KOPT-K1 (cell line): Measurements from ENCODE around the gene TBC1D19.
"Not testable (repeated sequence)": the region's sequence is repeated elsewhere in the genome, so short reads cannot be mapped to it uniquely, and the experiment has no call there.

Experiments
- H3K27ac ChIP-seq: fragments of 200-600 bp; sonication (generic); 2 replicates; pipeline ENCODE4 v1.5.1; 2016; ENCODE audit warnings: antibody characterized with exemption, mild to moderate bottlenecking, low read depth, low read length; ENCODE audit not compliant: poor library complexity, severe bottlenecking
- H3K36me3 ChIP-seq: fragments of 200-600 bp; sonication (generic); 2 replicates; pipeline ENCODE4 v1.5.1; 2017; ENCODE audit warnings: antibody characterized with exemption, mild to moderate bottlenecking, low read length, moderate library complexity; ENCODE audit not compliant: insufficient read depth
- H3K9me3 ChIP-seq: fragments of 200-600 bp; sonication (generic); 2 replicates; pipeline ENCODE4 v1.5.1; 2017; ENCODE audit warnings: antibody characterized with exemption, low read length, mild to moderate bottlenecking; ENCODE audit not compliant: insufficient read depth, poor library complexity, severe bottlenecking

TBC1D19 gene

GRCh38 chr4:26621366-26621765, 37.5 kb downstream of the TBC1D19 start:
- H3K27ac ChIP-seq: no peak overlapping the region
- no peaks in the 10 kb centered on the region for H3K36me3 ChIP-seq

GRCh38 chr4:26622913-26623312, 39.0 kb downstream of the TBC1D19 start:
- no peaks in the 10 kb centered on the region for H3K9me3 ChIP-seq
- H3K27ac ChIP-seq: no peak overlapping the region
- no peaks in the 10 kb centered on the region for H3K36me3 ChIP-seq

More at GRCh38 chr4:26621366-26621765, 37.5 kb downstream of the TBC1D19 start:
- no peaks in the 10 kb centered on the region for H3K9me3 ChIP-seq

GRCh38 chr4:26626658-26627057, 42.8 kb downstream of the TBC1D19 start:
- not testable (repeated sequence) for H3K9me3 ChIP-seq, H3K27ac ChIP-seq

GRCh38 chr4:26632916-26633315, 49.0 kb downstream of the TBC1D19 start:
- no peak overlapping the region for H3K27ac ChIP-seq
- no peaks in the 10 kb centered on the region for H3K36me3 ChIP-seq
- no peaks in the 10 kb centered on the region for H3K9me3 ChIP-seq

More at GRCh38 chr4:26626658-26627057, 42.8 kb downstream of the TBC1D19 start:
- not testable (repeated sequence) for H3K36me3 ChIP-seq

GRCh38 chr4:26634237-26634636, 50.4 kb downstream of the TBC1D19 start:
- no peaks in the 10 kb centered on the region; the same call in 1 of the 2 replicates for H3K36me3 ChIP-seq
- no peak overlapping the region for H3K27ac ChIP-seq
- no peaks in the 10 kb centered on the region for H3K9me3 ChIP-seq

GRCh38 chr4:26636458-26636857, 52.6 kb downstream of the TBC1D19 start:
- Histone ChIP-seq H3K27ac (no peak overlapping the region), H3K36me3 (peaks cover 6% of the 10 kb centered on the region), H3K9me3 (no peaks in the 10 kb centered on the region)

- H3K36me3 ChIP-seq, H3K9me3 ChIP-seq, H3K27ac ChIP-seq: not testable (repeated sequence)
Measured at GRCh38 chr4:26640639-26641038, 56.8 kb downstream of the TBC1D19 start.

GRCh38 chr4:26647523-26648224, 63.8 kb downstream of the TBC1D19 start:
- Histone ChIP-seq H3K36me3 (no peaks in the 10 kb centered on the region), H3K27ac (no peak overlapping the region), H3K9me3 (no peaks in the 10 kb centered on the region)

- H3K27ac ChIP-seq: no peak overlapping the region
- no peaks in the 10 kb centered on the region for H3K36me3 ChIP-seq
- H3K9me3 ChIP-seq: no peaks in the 10 kb centered on the region
Measured at GRCh38 chr4:26648260-26648659, 64.4 kb downstream of the TBC1D19 start.

- no peak overlapping the region for H3K27ac ChIP-seq
- no peaks in the 10 kb centered on the region for H3K36me3 ChIP-seq
- peaks cover 5% of the 10 kb centered on the region for H3K9me3 ChIP-seq
Measured at GRCh38 chr4:26660261-26660660, 76.4 kb downstream of the TBC1D19 start.

GRCh38 chr4:26663888-26664287, 80.0 kb downstream of the TBC1D19 start:
- no peaks in the 10 kb centered on the region for H3K36me3 ChIP-seq
- no peak overlapping the region for H3K27ac ChIP-seq
- no peaks in the 10 kb centered on the region for H3K9me3 ChIP-seq

- H3K9me3 ChIP-seq: no peaks in the 10 kb centered on the region
- no peaks in the 10 kb centered on the region for H3K36me3 ChIP-seq
Measured at GRCh38 chr4:26670903-26671537, 87.1 kb downstream of the TBC1D19 start.

GRCh38 chr4:26679040-26679695, 95.3 kb downstream of the TBC1D19 start:
- H3K36me3 ChIP-seq, H3K27ac ChIP-seq: not testable (repeated sequence)
- peaks cover 25% of the 10 kb centered on the region for H3K9me3 ChIP-seq

More at GRCh38 chr4:26670903-26671537, 87.1 kb downstream of the TBC1D19 start:
- no peak overlapping the region for H3K27ac ChIP-seq

- peaks cover 25% of the 10 kb centered on the region for H3K9me3 ChIP-seq
- no peak overlapping the region for H3K27ac ChIP-seq
- H3K36me3 ChIP-seq: no peaks in the 10 kb centered on the region; the same call in 1 of the 2 replicates
Measured at GRCh38 chr4:26682436-26682835, 98.6 kb downstream of the TBC1D19 start.

- Histone ChIP-seq H3K9me3 (no peaks in the 10 kb centered on the region), H3K27ac (no peak overlapping the region), H3K36me3 (no peaks in the 10 kb centered on the region)
Measured at GRCh38 chr4:26685250-26685649, 101.4 kb downstream of the TBC1D19 start.
